Stimulated activated CD4-positive, alpha-beta T cell treated with anti-CD3 and anti-CD28 coated beads, Interleukin-2, amount 100 ng/mL, for 24 hours (primary cell): Measurements from ENCODE around the gene PARD3B.

Experiments used
- DNase-seq, 2 donors: peaks; one replicate each; pipeline ENCODE4 v3.0.0-alpha.2; 2020

Gene PARD3B

GRCh38 chr2:204776781-204777559 is 231.7 kb downstream of the PARD3B start:
- no peak for DNase-seq

GRCh38 chr2:204779771-204780170 is 234.5 kb downstream of the PARD3B start:
- no peak for DNase-seq

GRCh38 chr2:204781941-204782340 is 236.7 kb downstream of the PARD3B start:
- no peak for DNase-seq

- no peak for DNase-seq
Observed at GRCh38 chr2:204790076-204790475, 244.8 kb downstream of the PARD3B start.

GRCh38 chr2:204791230-204791629 is 246.0 kb downstream of the PARD3B start:
- DNase-seq, result no peak

- no peak for DNase-seq
Observed at GRCh38 chr2:204794624-204795023, 249.3 kb downstream of the PARD3B start.

- DNase-seq, result no peak
Observed at GRCh38 chr2:204795156-204795555, 249.9 kb downstream of the PARD3B start.

- no peak for DNase-seq
Observed at GRCh38 chr2:204796581-204796980, 251.3 kb downstream of the PARD3B start.

GRCh38 chr2:204799791-204800190 is 254.5 kb downstream of the PARD3B start:
- no peak for DNase-seq

GRCh38 chr2:204808494-204808893 is 263.2 kb downstream of the PARD3B start:
- no peak for DNase-seq

- DNase-seq, result no peak
Observed at GRCh38 chr2:204824751-204825453, 279.6 kb downstream of the PARD3B start.

- no peak for DNase-seq
Observed at GRCh38 chr2:204825681-204826080, 280.4 kb downstream of the PARD3B start.

- no peak for DNase-seq
Observed at GRCh38 chr2:204827701-204828590, 282.7 kb downstream of the PARD3B start.

- no peak for DNase-seq
Observed at GRCh38 chr2:204834716-204835384, 289.6 kb downstream of the PARD3B start.

GRCh38 chr2:204835786-204836185 is 290.5 kb downstream of the PARD3B start:
- DNase-seq, result no peak

- DNase-seq, result no peak
Observed at GRCh38 chr2:204840504-204840903, 295.2 kb downstream of the PARD3B start.

GRCh38 chr2:204842068-204842467 is 296.8 kb downstream of the PARD3B start:
- DNase-seq, result no peak

- DNase-seq, result peak; percentile 24 to 31
Observed at GRCh38 chr2:204842661-204843485, 297.6 kb downstream of the PARD3B start.

GRCh38 chr2:204846471-204846870 is 301.2 kb downstream of the PARD3B start:
- DNase-seq, result no peak

GRCh38 chr2:204849892-204850291 is 304.6 kb downstream of the PARD3B start:
- no peak for DNase-seq

- no peak for DNase-seq
Observed at GRCh38 chr2:204850581-204850980, 305.3 kb downstream of the PARD3B start.

GRCh38 chr2:204853905-204854304 is 308.6 kb downstream of the PARD3B start:
- no peak for DNase-seq
